Neural progenitor cell (in vitro differentiated cells): ENCODE results near the gene FMN1.

ENCODE experiments used
- CTCF ChIP-seq: fragments of 200-600 bp; sonication (generic); IDR thresholded peaks from 2 replicates; pipeline ENCODE4 v1.5.1; 2017; ENCODE audit warnings: antibody characterized with exemption, mild to moderate bottlenecking
- EZH2 ChIP-seq: fragments of 200-600 bp; sonication (generic); IDR thresholded peaks from 2 replicates; pipeline ENCODE4 v1.6.1; 2017; ENCODE audit warnings: antibody characterized with exemption, mild to moderate bottlenecking, moderate library complexity
- EZH2phosphoT487 ChIP-seq: fragments of 200-600 bp; sonication (generic); IDR thresholded peaks from 2 replicates; pipeline ENCODE4 v1.6.1; 2017; ENCODE audit warnings: antibody characterized with exemption

GRCh38 chr15:32882955-32883354 is 311.6 kb downstream of the FMN1 start:
- TF ChIP-seq CTCF, result no peak
- TF ChIP-seq EZH2phosphoT487, result no peak
- no peak for TF ChIP-seq EZH2
